Upper lobe of left lung (tissue), 6 donors: ENCODE data around the gene MRGPRD. TPM values are rescaled to one million over a fixed set of nuclear protein-coding genes. Genes with fewer than 3 reads are reported as not detected.
A peak's percentile ranks its signal among the peaks of the same experiment; 100 is the strongest.

Experiments
- ATAC-seq, 2 donors: fragments of 200-7000 bp; cut with Tn5 transposase; one replicate each; pipeline ENCODE4 v1.9.1; 2022; ENCODE audit warnings: mild to moderate bottlenecking in 2 of 2, moderate library complexity in 2 of 2; ENCODE audit not compliant: low FRiP score in 2 of 2
- DNase-seq, 2 donors: peaks; one replicate each; pipeline ENCODE4 v3.0.0-alpha.2; 2019 to 2020
- H3K27ac ChIP-seq, 4 donors: fragments of 200-600 bp; sonication (generic); one replicate each; pipeline ENCODE4 v1.5.1; 2016 to 2019
- H3K27me3 ChIP-seq, 4 donors: fragments of 200-600 bp; sonication (generic); one replicate each; pipeline ENCODE4 v1.5.1; 2017 to 2019
- H3K36me3 ChIP-seq, 4 donors: fragments of 200-600 bp; sonication (generic); one replicate each; pipeline ENCODE4 v1.5.1; 2016 to 2019
- H3K4me1 ChIP-seq, 4 donors: fragments of 200-600 bp; sonication (generic); one replicate each; pipeline ENCODE4 v1.5.1; 2018 to 2019
- H3K4me3 ChIP-seq, 4 donors: fragments of 200-600 bp; sonication (generic); one replicate each; pipeline ENCODE4 v1.5.1; 2017 to 2019; ENCODE audit warnings: mild to moderate bottlenecking in 2 of 4, moderate library complexity in 1 of 4
- H3K9me3 ChIP-seq, 4 donors: fragments of 200-600 bp; sonication (generic); one replicate each; pipeline ENCODE4 v1.5.1; 2018 to 2019
- EP300 ChIP-seq, 4 donors: sonication (generic); formaldehyde crosslinking; IDR thresholded peaks; one replicate each; pipeline ENCODE4 v1.5.1; 2017; ENCODE audit warnings: antibody characterized with exemption in 4 of 4, control low read depth in 2 of 4
- POLR2A ChIP-seq, 4 donors: fragments of 450-650 bp; IDR thresholded peaks; one replicate each; pipeline ENCODE4 v1.5.1; 2016 to 2017; ENCODE audit warnings: antibody characterized with exemption in 4 of 4, mild to moderate bottlenecking in 2 of 4
- POLR2AphosphoS5 ChIP-seq, 2 donors: sonication (generic); formaldehyde crosslinking; IDR thresholded peaks; one replicate each; pipeline ENCODE4 v1.5.1; 2017; ENCODE audit warnings: antibody characterized with exemption in 2 of 2
- WGBS, 2 donors: methylation state at CpG; one replicate each; pipeline ENCODE4 v1.1.5; 2017 to 2018; 5-methylcytosine and 5-hydroxymethylcytosine counted together
- total RNA-seq, 6 donors: library from RNA; depleted of rRNA in 4 of 6; stranded (reverse); fragments of >200 nt in 4 of 6; gene quantifications; one replicate each; pipeline versions ENCODE4 v1.1.0 to v1.2.1, GENCODE V29; 2016 to 2021
- TF ChIP-seq, protein P1 (sequence below), 6 experiments: fragments of 450-650 bp in 4 of 6; fragments of 200-600 bp in 2 of 6; sonication (generic) in 2 of 6; IDR thresholded peaks; one replicate each; pipeline ENCODE4 v1.5.1; 2016 to 2019; ENCODE audit warnings: antibody characterized with exemption in 6 of 6
- donor health status: DM: no; HTN: no; CAD: no; lungs with moderate emphysema.
- donor health status: DM: no; HTN: yes; CAD: no; lungs with severe emphysema.

Gene MRGPRD
- total RNA-seq, 6 donors from 2014 or later: not detected

DNA sequence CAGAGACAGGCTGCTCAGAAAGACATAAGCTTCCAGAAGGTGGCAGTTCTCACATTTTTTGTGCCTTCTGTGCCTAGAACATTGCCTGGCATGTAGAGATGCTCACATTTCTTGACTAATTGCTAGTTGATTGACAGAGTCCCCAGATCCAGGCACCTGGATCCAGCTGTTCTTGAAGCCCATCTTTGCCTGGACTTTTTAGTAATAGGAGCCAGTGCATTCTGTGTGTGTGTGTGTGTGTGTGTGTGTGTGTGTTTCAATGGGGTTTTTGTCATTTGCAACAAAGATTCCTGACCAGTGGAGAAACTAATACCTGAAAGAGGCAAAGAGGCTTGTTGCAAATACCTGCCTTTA is 17.2 kb upstream of the MRGPRD start:
- no peak overlapping the region for H3K4me3 ChIP-seq
- TF ChIP-seq, protein P1, sequence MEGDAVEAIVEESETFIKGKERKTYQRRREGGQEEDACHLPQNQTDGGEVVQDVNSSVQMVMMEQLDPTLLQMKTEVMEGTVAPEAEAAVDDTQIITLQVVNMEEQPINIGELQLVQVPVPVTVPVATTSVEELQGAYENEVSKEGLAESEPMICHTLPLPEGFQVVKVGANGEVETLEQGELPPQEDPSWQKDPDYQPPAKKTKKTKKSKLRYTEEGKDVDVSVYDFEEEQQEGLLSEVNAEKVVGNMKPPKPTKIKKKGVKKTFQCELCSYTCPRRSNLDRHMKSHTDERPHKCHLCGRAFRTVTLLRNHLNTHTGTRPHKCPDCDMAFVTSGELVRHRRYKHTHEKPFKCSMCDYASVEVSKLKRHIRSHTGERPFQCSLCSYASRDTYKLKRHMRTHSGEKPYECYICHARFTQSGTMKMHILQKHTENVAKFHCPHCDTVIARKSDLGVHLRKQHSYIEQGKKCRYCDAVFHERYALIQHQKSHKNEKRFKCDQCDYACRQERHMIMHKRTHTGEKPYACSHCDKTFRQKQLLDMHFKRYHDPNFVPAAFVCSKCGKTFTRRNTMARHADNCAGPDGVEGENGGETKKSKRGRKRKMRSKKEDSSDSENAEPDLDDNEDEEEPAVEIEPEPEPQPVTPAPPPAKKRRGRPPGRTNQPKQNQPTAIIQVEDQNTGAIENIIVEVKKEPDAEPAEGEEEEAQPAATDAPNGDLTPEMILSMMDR (IDR thresholded peaks at IDR 0.05): no peak
- TF ChIP-seq POLR2A (IDR thresholded peaks at IDR 0.05) (no peak), POLR2AphosphoS5 (IDR thresholded peaks at IDR 0.05) (no peak), EP300 (IDR thresholded peaks at IDR 0.05) (no peak)
- no peaks in the 10 kb centered on the region for H3K27me3 ChIP-seq
- no peak overlapping the region for H3K27ac ChIP-seq
- ATAC-seq (no peak), DNase-seq (no peak)
- H3K4me1 ChIP-seq: peaks cover 5 to 18% (median 7%) of the 10 kb centered on the region in 4 donors
- H3K9me3 ChIP-seq: no peaks in the 10 kb centered on the region
- no peaks in the 10 kb centered on the region for H3K36me3 ChIP-seq

DNA sequence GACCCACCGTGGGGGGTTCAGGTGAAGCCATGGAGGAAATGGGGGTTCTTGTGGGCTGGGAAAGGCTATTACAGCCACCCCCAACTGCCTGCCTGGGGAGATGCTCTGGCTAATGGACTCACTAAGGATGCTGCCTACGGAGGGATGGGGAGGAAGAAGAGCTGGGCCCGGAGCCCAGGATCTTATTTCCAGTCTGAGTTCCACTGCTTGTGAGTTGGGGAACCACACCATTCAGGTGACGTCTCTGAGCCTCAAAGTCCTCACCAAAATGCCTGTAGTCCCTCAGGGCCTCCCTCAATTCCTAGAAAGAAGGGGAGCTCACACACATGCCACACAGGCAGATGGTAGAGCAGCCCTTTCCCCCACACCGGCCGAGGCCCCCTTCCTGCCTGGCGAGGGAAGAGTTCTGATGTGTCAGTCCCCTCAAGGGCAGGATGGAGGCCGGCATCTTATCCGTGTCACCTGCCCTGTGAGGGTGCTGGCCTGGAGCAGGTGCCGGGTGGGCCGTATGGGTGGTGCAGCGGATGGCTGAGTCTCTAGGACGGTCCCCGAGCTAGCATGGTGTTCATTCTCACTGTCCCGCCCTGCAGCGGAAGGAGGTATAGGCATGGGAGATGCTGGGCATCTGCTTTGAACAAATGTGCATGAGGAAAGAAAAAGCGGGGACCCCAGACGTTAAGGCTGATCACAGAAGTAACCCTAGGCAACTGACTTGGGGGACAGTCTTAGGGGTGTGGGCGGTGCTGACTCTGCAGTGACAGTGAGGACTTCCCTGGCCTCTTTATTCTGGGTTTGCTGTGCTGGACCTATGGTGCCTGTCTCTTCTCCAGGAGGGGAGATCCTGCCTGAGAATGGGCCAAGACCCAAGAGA is 16.6 kb upstream of the MRGPRD start:
- TF ChIP-seq POLR2AphosphoS5 (IDR thresholded peaks at IDR 0.05) (no peak), EP300 (IDR thresholded peaks at IDR 0.05) (no peak), POLR2A (IDR thresholded peaks at IDR 0.05) (no peak)
- TF ChIP-seq, protein P1 (IDR thresholded peaks at IDR 0.05): no peak
- H3K27me3 ChIP-seq: no peaks in the 10 kb centered on the region
- no peaks in the 10 kb centered on the region for H3K36me3 ChIP-seq
- 81 to 83% methylated on average over 16 to 19 of the region's 19 CpGs for WGBS, 2 donors
- no peak overlapping the region for H3K27ac ChIP-seq
- no peak for ATAC-seq
- peaks cover 5 to 18% (median 7%) of the 10 kb centered on the region in 4 donors for H3K4me1 ChIP-seq
- DNase-seq: peak; percentile 3 to 63
- H3K4me3 ChIP-seq: no peak overlapping the region
- no peaks in the 10 kb centered on the region for H3K9me3 ChIP-seq

DNA sequence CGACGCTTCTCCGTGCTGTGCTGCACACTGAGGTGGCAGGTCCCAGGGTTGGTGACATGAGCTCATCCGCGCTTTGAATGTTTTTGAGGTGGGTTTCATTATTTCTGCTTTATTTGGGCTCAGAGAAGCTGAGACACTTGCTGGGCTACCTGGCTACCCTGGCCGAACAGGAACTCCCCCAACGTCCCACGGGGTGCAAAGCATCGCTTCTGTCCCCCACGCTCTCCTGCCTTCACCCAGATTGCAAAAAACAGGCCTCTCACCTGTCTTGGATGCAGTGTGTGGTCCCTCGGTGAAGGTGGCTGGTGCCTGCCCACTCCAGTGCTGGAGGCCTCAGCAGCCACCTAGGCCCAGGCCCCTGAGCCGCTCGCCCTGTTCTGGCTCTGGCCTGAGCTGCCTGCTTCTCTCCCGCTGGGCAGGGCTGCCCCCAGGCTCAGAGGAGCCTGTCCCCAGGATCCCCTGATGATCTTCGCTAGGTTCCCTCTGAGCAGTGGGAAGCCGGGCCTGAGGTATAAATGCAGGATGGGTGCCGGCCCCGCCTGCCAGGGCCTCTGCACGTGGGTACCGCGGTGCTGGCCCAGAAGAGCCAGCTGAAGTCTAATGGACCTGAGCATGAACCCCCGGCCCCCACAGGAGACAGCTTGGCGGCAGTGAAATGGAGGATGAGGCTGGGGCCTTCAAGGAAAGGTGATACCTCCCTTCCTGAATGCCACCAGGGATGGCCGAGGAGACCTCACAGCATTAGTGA is 15.8 kb upstream of the MRGPRD start:
- H3K4me3 ChIP-seq: no peak overlapping the region
- TF ChIP-seq EP300 (IDR thresholded peaks at IDR 0.05) (no peak), POLR2A (IDR thresholded peaks at IDR 0.05) (no peak), POLR2AphosphoS5 (IDR thresholded peaks at IDR 0.05) (no peak)
- TF ChIP-seq, protein P1 (IDR thresholded peaks at IDR 0.05): no peak
- peaks cover 5 to 15% (median 7%) of the 10 kb centered on the region in 4 donors for H3K4me1 ChIP-seq
- no peaks in the 10 kb centered on the region for H3K36me3 ChIP-seq
- no peaks in the 10 kb centered on the region for H3K27me3 ChIP-seq
- 92 to 94% methylated on average over 17 to 24 of the region's 24 CpGs for WGBS, 2 donors
- ATAC-seq (no peak), DNase-seq (peak; percentile 14 to 57)
- H3K27ac ChIP-seq: no peak overlapping the region
- H3K9me3 ChIP-seq: no peaks in the 10 kb centered on the region

DNA sequence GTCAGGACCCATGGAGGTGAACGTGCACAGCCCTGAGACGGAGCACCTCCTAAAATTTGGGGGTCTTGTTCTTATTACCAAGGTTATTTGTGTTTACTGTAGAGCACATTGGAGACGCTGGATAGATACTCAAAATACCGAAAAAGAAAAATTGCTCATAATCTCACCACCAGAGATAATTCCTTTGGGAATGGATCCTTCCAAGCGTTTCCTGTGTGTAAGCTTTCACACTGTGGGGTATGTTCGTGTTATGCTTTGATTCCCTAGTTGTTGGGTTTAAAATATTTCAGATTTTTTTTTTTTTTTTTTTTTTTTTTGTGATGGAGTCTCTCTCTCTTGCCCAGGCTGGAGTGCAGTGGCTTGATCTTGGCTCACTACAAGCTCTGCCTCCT is 14.1 kb upstream of the MRGPRD start:
- TF ChIP-seq POLR2A (IDR thresholded peaks at IDR 0.05) (no peak), EP300 (IDR thresholded peaks at IDR 0.05) (no peak), POLR2AphosphoS5 (IDR thresholded peaks at IDR 0.05) (no peak)
- TF ChIP-seq, protein P1 (IDR thresholded peaks at IDR 0.05): no peak
- no peak for DNase-seq
- H3K4me1 ChIP-seq: peaks cover 0 to 10% (median 7%) of the 10 kb centered on the region in 4 donors
- H3K27me3 ChIP-seq: no peaks in the 10 kb centered on the region
- H3K27ac ChIP-seq: no peak overlapping the region
- no peaks in the 10 kb centered on the region for H3K36me3 ChIP-seq
- WGBS, 2 donors: 82 to 85% methylated on average over 6 of the region's 6 CpGs
- ATAC-seq: no peak
- H3K9me3 ChIP-seq: no peaks in the 10 kb centered on the region
- H3K4me3 ChIP-seq: no peak overlapping the region
